Endothelial cell of umbilical vein (primary cell): ENCODE results near the gene SSTR5. TPM values are rescaled to one million over a fixed set of nuclear protein-coding genes. Genes with fewer than 3 reads are reported as not detected.

Experiments used
- BruUV-seq: library from RNA; stranded (reverse); fragments of 400-500 nt; replicated peaks from 2 replicates; lab custom pipeline; 2021; lab: Mats Ljungman, UMichigan
- CTCF ChIA-PET: fragments of 300-600, 350-600 bp; sonication (Branson Sonifier 250); formaldehyde crosslinking; loops from one replicate; lab custom pipeline; 2021; ENCODE audit warnings: antibody characterized with exemption, inconsistent platforms; lab: Charles Lee
- POLR2A ChIA-PET: fragments of 300-600, 350-600 bp; sonication (Branson Sonifier 250); formaldehyde crosslinking; loops from one replicate; lab custom pipeline; 2021; ENCODE audit warnings: antibody characterized with exemption, inconsistent platforms; lab: Charles Lee
- DNase-seq: peaks from one replicate; pipeline ENCODE4 v3.0.0-alpha.2; 2011; ENCODE audit warnings: low read depth, low spot score
- FAIRE-seq: peaks from 2 replicates; lab custom pipeline; 2011; peaks lifted over from hg19 to GRCh38; lab: Jason Lieb, UNC
- H2AFZ ChIP-seq: 2 replicates; pipeline ENCODE4 v1.6.0; 2012; ENCODE audit warnings: low read depth, low read length, control low read depth, inconsistent platforms
- H3K27ac ChIP-seq: 2 replicates; pipeline ENCODE4 v1.5.1; 2011; ENCODE audit warnings: low read depth, mild to moderate bottlenecking, control low read depth, low read length, moderate library complexity; ENCODE audit not compliant: insufficient read depth
- H3K27me3 ChIP-seq, 2 experiments: 2 replicates each; pipeline versions ENCODE4 v1.6.0 to v1.6.1; 2011; ENCODE audit warnings: low read length in 2 of 2, mixed read lengths in 1 of 2; ENCODE audit not compliant: control insufficient read depth in 2 of 2, insufficient read depth in 2 of 2
- H3K36me3 ChIP-seq, 2 experiments: 2 replicates in 1 of 2; 3 replicates in 1 of 2; pipeline ENCODE4 v1.5.1; 2011; ENCODE audit warnings: low read length in 2 of 2, mild to moderate bottlenecking in 1 of 2, moderate library complexity in 1 of 2; ENCODE audit not compliant: control insufficient read depth in 2 of 2, insufficient read depth in 2 of 2; ENCODE audit errors: extremely low read depth in 1 of 2
- H3K4me1 ChIP-seq: 3 replicates; pipeline ENCODE4 v1.5.1; 2011; ENCODE audit warnings: mild to moderate bottlenecking, low read length; ENCODE audit not compliant: control insufficient read depth, insufficient read depth; ENCODE audit errors: extremely low read depth
- H3K4me2 ChIP-seq: 2 replicates; pipeline ENCODE4 v1.6.1; 2011; ENCODE audit warnings: low read length, control low read depth, mixed read lengths; ENCODE audit not compliant: insufficient read depth
- H3K4me3 ChIP-seq, 3 experiments: fragments of 200-600 bp in 1 of 3; sonication (generic), shearing (Covaris generic) in 1 of 3; replicated peaks in 1 of 3; 2 replicates each; pipeline ENCODE4 v1.5.1; 2011 to 2016; ENCODE audit warnings: control low read depth in 3 of 3, low read length in 3 of 3, mild to moderate bottlenecking in 2 of 3, inconsistent platforms in 1 of 3, low read depth in 1 of 3, moderate library complexity in 1 of 3; ENCODE audit not compliant: insufficient read depth in 1 of 3
- H3K79me2 ChIP-seq: 2 replicates; pipeline ENCODE4 v1.6.0; 2012; ENCODE audit warnings: low read length, inconsistent platforms; ENCODE audit not compliant: control insufficient read depth, insufficient read depth
- H3K9ac ChIP-seq: replicated peaks from 2 replicates; pipeline ENCODE3; 2011; ENCODE audit warnings: low read length, control low read depth; ENCODE audit not compliant: insufficient read depth; ENCODE audit errors: extremely low read depth
- H3K9me1 ChIP-seq: replicated peaks from 3 replicates; pipeline ENCODE4 v1.6.0; 2011; ENCODE audit warnings: mild to moderate bottlenecking, low read length; ENCODE audit not compliant: control insufficient read depth, insufficient read depth; ENCODE audit errors: extremely low read depth
- H3K9me3 ChIP-seq: replicated peaks from 2 replicates; pipeline ENCODE4 v1.5.1; 2012; ENCODE audit warnings: low read length, inconsistent platforms; ENCODE audit not compliant: control insufficient read depth, insufficient read depth
- H4K20me1 ChIP-seq: replicated peaks from 2 replicates; pipeline ENCODE3; 2011; ENCODE audit warnings: mild to moderate bottlenecking, low read length; ENCODE audit not compliant: control insufficient read depth, insufficient read depth; ENCODE audit errors: extremely low read depth
- EZH2 ChIP-seq: IDR thresholded peaks from 2 replicates; pipeline ENCODE4 v1.6.1; 2012; ENCODE audit warnings: borderline replicate concordance, low read depth, mild to moderate bottlenecking, moderate library complexity, low read length, inconsistent platforms; ENCODE audit not compliant: severe bottlenecking
- FOS ChIP-seq: IDR thresholded peaks from 2 replicates; pipeline ENCODE4 v1.6.1; 2011; ENCODE audit warnings: mild to moderate bottlenecking, low read length, moderate library complexity, borderline replicate concordance; ENCODE audit not compliant: insufficient read depth
- GATA2 ChIP-seq: IDR thresholded peaks from 2 replicates; pipeline ENCODE4 v1.7.0; 2011; ENCODE audit warnings: low read depth, mild to moderate bottlenecking, moderate library complexity, mixed read lengths, low read length; ENCODE audit not compliant: insufficient read length, insufficient read depth
- JUN ChIP-seq: IDR thresholded peaks from 2 replicates; pipeline ENCODE4 v1.6.1; 2011; ENCODE audit warnings: borderline replicate concordance, low read depth; ENCODE audit not compliant: insufficient read length, insufficient read depth
- MYC ChIP-seq: IDR thresholded peaks from one replicate; pipeline ENCODE4 v1.6.1; 2011; ENCODE audit warnings: mild to moderate bottlenecking, low read depth, low read length
- POLR2A ChIP-seq: IDR thresholded peaks from 2 replicates; pipeline ENCODE4 v1.6.1; 2012; ENCODE audit warnings: low read depth, mild to moderate bottlenecking, control low read depth, low read length
- POLR2AphosphoS5 ChIP-seq: IDR thresholded peaks from 2 replicates; pipeline ENCODE4 v1.6.1; 2012; ENCODE audit warnings: low read depth, mild to moderate bottlenecking, control low read depth, low read length, moderate library complexity; ENCODE audit not compliant: insufficient read depth
- dilution Hi-C: fragments of 300-500 bp; cut with MboI; formaldehyde crosslinking; loops from one replicate; pipeline ENCODE4 v1.15.0; 2019; ENCODE audit warnings: low sequenced_read_pairs; ENCODE audit not compliant: extremely low pct_ligation_motif_present
- intact Hi-C: fragments of 100-400 bp; cut with micrococcal nuclease; formaldehyde crosslinking; loops from one replicate; pipeline ENCODE4 v1.10.0; 2022
- polyA plus RNA-seq, 4 experiments: library from polyadenylated mRNA; depleted of rRNA in 3 of 4; stranded (reverse) in 3 of 4; unstranded in 1 of 4; fragments of >200 nt; gene quantifications; 2 replicates each; pipeline versions ENCODE4 v1.2.1 to v1.2.3, GENCODE V29; 2011 to 2012; ENCODE audit warnings: missing spikeins in 1 of 4
- total RNA-seq: library from RNA; stranded (reverse); gene quantifications from 2 replicates; pipeline ENCODE4 v1.2.3, GENCODE V29; 2021
- TF ChIP-seq, protein P1 (sequence below), 2 donors: IDR thresholded peaks; 1 replicate in 1 of 2; 2 replicates in 1 of 2; pipeline ENCODE4 v1.5.1; 2011; ENCODE audit warnings: low read length in 2 of 2, mild to moderate bottlenecking in 2 of 2, moderate library complexity in 2 of 2, control low read depth in 1 of 2, inconsistent platforms in 1 of 2, low read depth in 1 of 2; ENCODE audit not compliant: insufficient read depth in 1 of 2; ENCODE audit errors: extremely low read depth in 1 of 2
- TF ChIP-seq, protein P2 (sequence below): IDR thresholded peaks from 2 replicates; pipeline ENCODE4 v1.6.1; 2011; ENCODE audit not compliant: insufficient read depth, insufficient read length

Gene SSTR5
- total and polyA plus RNA-seq, 2 donors (not counting 3 experiments of a cell fraction or from before 2014, with no cell fraction given): 0.24 to 0.52 TPM

DNA sequence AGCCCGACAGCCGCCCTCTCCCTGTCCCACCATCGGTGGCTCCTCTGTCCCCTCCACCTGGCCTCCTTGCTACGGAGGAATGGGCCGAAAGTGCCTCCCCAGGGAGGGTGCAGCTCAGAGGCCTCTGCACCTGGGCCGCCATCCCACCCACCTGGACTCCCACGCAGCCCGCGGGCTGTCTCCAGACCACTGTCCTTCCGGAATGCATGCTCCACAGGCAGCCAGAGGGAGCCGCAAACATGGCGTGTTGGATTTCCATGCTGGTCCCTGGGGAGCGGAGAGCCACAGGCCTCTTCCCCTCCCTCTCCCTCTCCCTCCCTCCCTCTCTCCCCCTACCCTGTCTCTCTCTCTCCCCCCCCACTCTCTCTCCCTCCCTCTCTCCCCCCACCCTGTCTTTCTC is 3.0 kb downstream of the SSTR5 start:
- intact Hi-C loops: no loop called here
- ChIA-PET CTCF (interaction anchor here (1.1 kb wide), 1 partner anchor 28 kb away, joined by 4 read pairs; no protein-coding TSS in a partner anchor), POLR2A (no interaction called here)
- TF ChIP-seq GATA2 (no peak), POLR2AphosphoS5 (no peak), MYC (no peak)
- H4K20me1 ChIP-seq: no peaks in the 10 kb centered on the region
- no peaks in the 10 kb centered on the region for H3K9me3 ChIP-seq
- DNase-seq: no peak
- H3K79me2 ChIP-seq: no peaks in the 10 kb centered on the region
- H3K4me3 ChIP-seq: no peak overlapping the region
- no peak overlapping the region for H3K27ac ChIP-seq
- H3K9ac ChIP-seq: no peak overlapping the region
- H3K4me1 ChIP-seq: peaks cover 11% of the 10 kb centered on the region
- peaks cover 10 to 16% of the 10 kb centered on the region in 2 experiments for H3K27me3 ChIP-seq
- no TSS peak for BruUV-seq
- dilution Hi-C loops: no loop called here
- H2AFZ ChIP-seq: no peak overlapping the region
- no peaks in the 10 kb centered on the region for H3K9me1 ChIP-seq
- no peaks in the 10 kb centered on the region for H3K36me3 ChIP-seq
- no peak for FAIRE-seq
- no peak overlapping the region for H3K4me2 ChIP-seq

DNA sequence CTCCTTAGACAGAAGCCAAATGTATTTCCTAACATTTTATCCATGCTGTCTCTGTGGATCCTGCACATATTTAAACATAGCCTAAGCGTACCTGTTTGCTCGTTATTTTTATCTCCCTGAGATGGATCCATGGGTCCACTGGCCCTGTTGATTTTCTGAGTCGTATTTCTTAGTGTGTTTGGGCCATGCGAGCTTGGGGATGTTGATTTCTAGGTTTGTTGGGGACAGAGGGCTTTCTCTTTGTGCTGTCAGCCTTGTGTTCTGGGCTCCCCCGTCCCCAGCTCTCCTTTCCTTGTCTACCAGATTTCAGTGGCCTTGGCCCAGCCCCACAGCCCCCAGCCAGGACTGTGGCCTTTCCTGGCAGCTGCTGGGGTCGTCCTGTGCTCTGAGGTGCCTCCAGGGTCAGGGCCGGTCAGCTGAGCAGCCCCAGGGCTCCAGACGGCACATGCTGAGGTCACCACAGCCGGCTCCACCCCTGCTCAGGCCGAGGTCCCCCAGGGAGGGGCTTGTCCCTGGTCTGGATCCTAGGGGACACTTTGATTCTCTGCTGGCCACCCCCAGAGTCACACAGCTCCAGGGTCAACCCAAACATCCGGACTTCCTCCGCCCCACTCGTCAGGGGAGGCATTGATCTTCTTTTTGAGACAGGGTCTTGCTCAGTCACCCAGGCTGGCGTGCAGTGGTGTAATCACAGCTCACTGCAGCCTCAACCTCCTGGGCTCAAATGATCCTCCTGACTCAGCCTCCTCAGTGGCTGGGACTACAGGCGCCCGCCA is 4.4 kb downstream of the SSTR5 start:
- no peak overlapping the region for H3K4me2 ChIP-seq
- TF ChIP-seq, protein P1, sequence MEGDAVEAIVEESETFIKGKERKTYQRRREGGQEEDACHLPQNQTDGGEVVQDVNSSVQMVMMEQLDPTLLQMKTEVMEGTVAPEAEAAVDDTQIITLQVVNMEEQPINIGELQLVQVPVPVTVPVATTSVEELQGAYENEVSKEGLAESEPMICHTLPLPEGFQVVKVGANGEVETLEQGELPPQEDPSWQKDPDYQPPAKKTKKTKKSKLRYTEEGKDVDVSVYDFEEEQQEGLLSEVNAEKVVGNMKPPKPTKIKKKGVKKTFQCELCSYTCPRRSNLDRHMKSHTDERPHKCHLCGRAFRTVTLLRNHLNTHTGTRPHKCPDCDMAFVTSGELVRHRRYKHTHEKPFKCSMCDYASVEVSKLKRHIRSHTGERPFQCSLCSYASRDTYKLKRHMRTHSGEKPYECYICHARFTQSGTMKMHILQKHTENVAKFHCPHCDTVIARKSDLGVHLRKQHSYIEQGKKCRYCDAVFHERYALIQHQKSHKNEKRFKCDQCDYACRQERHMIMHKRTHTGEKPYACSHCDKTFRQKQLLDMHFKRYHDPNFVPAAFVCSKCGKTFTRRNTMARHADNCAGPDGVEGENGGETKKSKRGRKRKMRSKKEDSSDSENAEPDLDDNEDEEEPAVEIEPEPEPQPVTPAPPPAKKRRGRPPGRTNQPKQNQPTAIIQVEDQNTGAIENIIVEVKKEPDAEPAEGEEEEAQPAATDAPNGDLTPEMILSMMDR (IDR thresholded peaks at IDR 0.05; ENCODE audit: extremely low read depth in 1 of 2, insufficient read depth in 1 of 2, low read depth in 1 of 2, low read length in 2 of 2): no peak
- TF ChIP-seq FOS (no peak), POLR2A (no peak), EZH2 (no peak), POLR2AphosphoS5 (no peak), GATA2 (no peak), MYC (no peak), JUN (no peak)
- TF ChIP-seq, protein P2, sequence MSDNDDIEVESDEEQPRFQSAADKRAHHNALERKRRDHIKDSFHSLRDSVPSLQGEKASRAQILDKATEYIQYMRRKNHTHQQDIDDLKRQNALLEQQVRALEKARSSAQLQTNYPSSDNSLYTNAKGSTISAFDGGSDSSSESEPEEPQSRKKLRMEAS: no peak
- H3K36me3 ChIP-seq: no peaks in the 10 kb centered on the region
- peaks cover 4 to 8% of the 10 kb centered on the region in 2 experiments for H3K27me3 ChIP-seq
- H2AFZ ChIP-seq: no peak overlapping the region
- dilution Hi-C loops (no loop called here), intact Hi-C loops (no loop called here)
- CTCF ChIA-PET: no interaction called here
- no peak overlapping the region for H3K27ac ChIP-seq
- DNase-seq (no peak), FAIRE-seq (no peak)
- no peak overlapping the region for H3K4me3 ChIP-seq
- H3K9me3 ChIP-seq: no peaks in the 10 kb centered on the region
- no peaks in the 10 kb centered on the region for H4K20me1 ChIP-seq
- no peaks in the 10 kb centered on the region for H3K9me1 ChIP-seq
- no TSS peak for BruUV-seq
- no peaks in the 10 kb centered on the region for H3K79me2 ChIP-seq
- peaks cover 19% of the 10 kb centered on the region for H3K4me1 ChIP-seq
- H3K9ac ChIP-seq: no peak overlapping the region
- POLR2A ChIA-PET: no interaction called here
